Mucosa of stomach (tissue), 1 donor: ENCODE data around the gene RBM42.
A peak's percentile ranks its signal among the peaks of the same experiment; 100 is the strongest.
"Not testable (repeated sequence)": the region's sequence is repeated elsewhere in the genome, so short reads cannot be mapped to it uniquely, and the experiment has no call there.

Source experiments
- H3K27me3 ChIP-seq: one replicate; pipeline ENCODE4 v1.7.0; 2013; ENCODE audit warnings: mild to moderate bottlenecking, low read length; ENCODE audit not compliant: control insufficient read depth, insufficient read depth
- H3K36me3 ChIP-seq: one replicate; pipeline ENCODE4 v1.7.0; 2013; ENCODE audit warnings: low read length; ENCODE audit not compliant: control insufficient read depth, insufficient read depth
- H3K4me1 ChIP-seq: one replicate; pipeline ENCODE4 v1.7.0; 2013; ENCODE audit warnings: mild to moderate bottlenecking, low read length; ENCODE audit not compliant: control insufficient read depth, insufficient read depth
- H3K4me3 ChIP-seq: one replicate; pipeline ENCODE4 v1.7.0; 2013; ENCODE audit warnings: low read length
- H3K9ac ChIP-seq: one replicate; pipeline ENCODE4 v1.7.0; 2013; ENCODE audit warnings: mild to moderate bottlenecking, low read length, moderate library complexity
- H3K9me3 ChIP-seq: one replicate; pipeline ENCODE4 v1.7.0; 2013; ENCODE audit warnings: mild to moderate bottlenecking, low read length, moderate library complexity; ENCODE audit not compliant: control insufficient read depth
- donor health status: Pancreatic carcinoma.

RBM42 gene

DNA sequence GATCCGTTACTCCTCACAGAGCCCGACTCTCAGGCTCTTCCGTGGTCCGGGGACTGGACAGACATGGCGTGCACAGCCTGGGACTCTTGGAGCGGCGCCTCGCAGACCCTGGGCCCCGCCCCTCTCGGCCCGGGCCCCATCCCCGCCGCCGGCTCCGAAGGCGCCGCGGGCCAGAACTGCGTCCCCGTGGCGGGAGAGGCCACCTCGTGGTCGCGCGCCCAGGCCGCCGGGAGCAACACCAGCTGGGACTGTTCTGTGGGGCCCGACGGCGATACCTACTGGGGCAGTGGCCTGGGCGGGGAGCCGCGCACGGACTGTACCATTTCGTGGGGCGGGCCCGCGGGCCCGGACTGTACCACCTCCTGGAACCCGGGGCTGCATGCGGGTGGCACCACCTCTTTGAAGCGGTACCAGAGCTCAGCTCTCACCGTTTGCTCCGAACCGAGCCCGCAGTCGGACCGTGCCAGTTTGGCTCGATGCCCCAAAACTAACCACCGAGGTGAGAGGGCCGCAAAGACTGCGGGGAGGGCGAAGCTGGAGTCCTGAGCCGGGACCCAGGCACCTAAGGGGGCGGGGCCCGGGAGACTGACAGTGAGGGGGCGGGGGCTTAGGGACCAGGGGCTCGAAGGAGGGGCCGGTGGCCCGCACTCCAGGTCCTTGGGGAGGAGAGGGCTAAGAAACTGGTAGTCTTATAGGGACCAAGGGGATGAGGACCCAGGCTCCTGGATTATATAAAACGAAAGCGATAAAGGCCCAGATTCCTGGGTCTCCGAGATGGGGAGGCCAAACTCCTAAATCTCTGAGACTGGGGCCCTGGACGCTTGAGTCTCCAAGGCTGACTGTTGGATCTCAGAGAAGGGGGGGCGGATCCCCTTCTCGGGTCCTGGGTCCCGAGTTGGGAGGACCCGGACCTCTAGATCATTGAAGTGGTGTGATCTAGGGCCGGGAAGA, 14.7 kb downstream of the RBM42 start:
- H3K9ac ChIP-seq = peak overlapping the region; percentile 78
- no peaks in the 10 kb centered on the region for H3K27me3 ChIP-seq
- peaks cover 16% of the 10 kb centered on the region for H3K4me1 ChIP-seq
- H3K36me3 ChIP-seq = no peaks in the 10 kb centered on the region
- no peaks in the 10 kb centered on the region for H3K9me3 ChIP-seq
- H3K4me3 ChIP-seq = peak overlapping the region; percentile 85

DNA sequence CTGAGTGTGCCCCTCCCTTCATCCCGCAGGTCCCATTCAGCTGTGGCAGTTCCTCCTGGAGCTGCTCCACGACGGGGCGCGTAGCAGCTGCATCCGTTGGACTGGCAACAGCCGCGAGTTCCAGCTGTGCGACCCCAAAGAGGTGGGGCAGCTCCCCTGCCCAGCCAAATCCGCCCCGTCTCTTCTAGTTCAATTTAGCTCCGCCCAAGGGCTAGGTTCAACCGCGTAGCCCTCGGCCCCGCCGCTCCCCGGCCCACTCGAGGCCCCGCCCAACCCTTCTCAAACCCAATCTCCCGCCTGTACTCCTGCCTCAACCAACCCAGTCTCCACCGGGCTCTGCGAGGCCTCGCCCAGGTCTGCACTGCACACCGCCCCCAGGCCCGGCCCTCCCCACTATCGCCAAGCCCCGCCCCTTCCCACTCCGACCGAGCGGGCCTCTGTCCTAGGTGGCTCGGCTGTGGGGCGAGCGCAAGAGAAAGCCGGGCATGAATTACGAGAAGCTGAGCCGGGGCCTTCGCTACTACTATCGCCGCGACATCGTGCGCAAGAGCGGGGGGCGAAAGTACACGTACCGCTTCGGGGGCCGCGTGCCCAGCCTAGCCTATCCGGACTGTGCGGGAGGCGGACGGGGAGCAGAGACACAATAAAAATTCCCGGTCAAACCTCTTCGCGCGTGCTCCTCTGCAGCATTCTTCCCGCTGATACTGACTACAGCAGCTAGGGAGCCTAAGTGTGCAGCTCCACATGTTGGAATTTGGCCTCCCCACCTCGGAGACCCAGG, 15.6 kb downstream of the RBM42 start:
- Histone ChIP-seq H3K4me3 (peak overlapping the region; percentile 85), H3K4me1 (peaks cover 16% of the 10 kb centered on the region), H3K27me3 (no peaks in the 10 kb centered on the region), H3K36me3 (no peaks in the 10 kb centered on the region), H3K9me3 (no peaks in the 10 kb centered on the region), H3K9ac (peak overlapping the region; percentile 78)

DNA sequence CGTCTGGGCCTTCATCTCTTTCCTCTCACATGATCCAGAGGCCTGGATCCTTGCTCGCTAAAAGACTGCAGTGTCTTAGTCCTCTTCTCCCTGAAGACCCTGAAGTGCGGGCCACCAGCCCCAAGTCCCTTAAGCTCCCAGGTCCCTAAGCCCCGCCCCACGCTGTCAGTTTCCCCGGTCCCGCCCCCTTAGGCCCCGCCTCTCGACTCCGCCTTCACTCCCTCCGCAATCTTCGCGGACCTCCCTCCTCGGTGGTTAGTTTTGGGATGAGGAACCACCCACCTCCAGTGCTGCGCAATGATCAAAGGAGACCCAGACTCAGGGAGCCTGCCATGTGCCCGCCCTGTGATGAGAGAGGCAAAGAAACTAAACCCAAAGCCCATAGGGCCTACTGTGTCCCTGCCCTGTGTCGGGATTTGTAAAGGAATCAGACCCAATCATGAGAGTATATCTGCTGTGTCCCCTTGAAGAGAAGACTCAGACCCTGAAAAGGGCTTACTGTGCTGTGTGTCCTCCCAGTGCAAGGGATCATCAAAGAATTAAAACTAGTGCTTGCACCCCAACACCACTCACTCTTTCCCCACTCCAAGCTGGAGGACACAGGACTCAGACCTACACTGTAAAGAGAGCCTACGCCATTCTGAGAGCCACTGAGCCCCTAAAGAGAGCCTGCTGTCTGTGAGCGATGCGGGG, 16.3 kb downstream of the RBM42 start:
- no peaks in the 10 kb centered on the region for H3K27me3 ChIP-seq
- peaks cover 16% of the 10 kb centered on the region for H3K4me1 ChIP-seq
- peak overlapping the region; percentile 53 for H3K9ac ChIP-seq
- H3K4me3 ChIP-seq = peak overlapping the region; percentile 85
- no peaks in the 10 kb centered on the region for H3K9me3 ChIP-seq
- H3K36me3 ChIP-seq = no peaks in the 10 kb centered on the region

DNA sequence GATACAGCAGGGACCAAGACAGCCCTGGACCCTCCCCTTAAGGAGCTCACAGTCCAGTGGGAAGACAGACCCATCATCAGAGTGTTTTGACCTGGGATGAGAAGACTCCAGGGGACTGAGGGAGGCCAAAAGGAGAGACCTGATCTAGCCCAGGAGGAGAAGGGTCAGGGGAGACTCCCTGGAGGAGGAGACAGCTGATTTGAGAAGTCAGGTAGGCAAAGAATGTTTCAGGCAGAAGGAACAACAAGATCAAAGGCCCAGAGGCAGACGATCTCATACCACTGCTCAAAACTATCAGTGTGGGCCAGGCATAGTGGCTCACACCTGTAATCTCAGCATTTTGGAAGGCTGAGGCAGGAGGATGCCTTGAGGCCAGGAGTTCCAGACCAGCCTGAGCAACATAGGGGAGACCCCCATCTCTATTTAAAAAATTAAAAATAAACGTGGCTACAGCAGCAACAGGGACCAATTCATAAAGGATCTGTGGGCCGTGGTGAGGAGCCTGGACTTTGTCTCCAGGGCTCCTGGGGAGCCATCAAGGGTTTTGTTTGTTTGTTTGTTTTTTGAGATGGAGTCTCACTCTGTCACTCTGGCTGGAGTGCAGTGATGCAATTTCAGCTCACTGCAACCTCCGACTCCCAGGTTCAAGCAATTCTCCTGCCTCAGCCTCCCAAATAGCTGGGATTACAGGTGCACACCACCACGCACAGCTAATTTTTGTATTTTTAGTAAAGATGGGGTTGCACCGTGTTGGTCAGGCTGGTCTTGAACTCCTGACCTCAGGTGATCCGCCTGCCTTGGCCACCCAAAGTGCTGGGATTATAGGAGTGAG, 17.1 kb downstream of the RBM42 start:
- Histone ChIP-seq H3K27me3 (no peaks in the 10 kb centered on the region), H3K36me3 (no peaks in the 10 kb centered on the region), H3K9me3 (no peaks in the 10 kb centered on the region), H3K9ac (no peak overlapping the region), H3K4me3 (no peak overlapping the region), H3K4me1 (peaks cover 16% of the 10 kb centered on the region)

DNA sequence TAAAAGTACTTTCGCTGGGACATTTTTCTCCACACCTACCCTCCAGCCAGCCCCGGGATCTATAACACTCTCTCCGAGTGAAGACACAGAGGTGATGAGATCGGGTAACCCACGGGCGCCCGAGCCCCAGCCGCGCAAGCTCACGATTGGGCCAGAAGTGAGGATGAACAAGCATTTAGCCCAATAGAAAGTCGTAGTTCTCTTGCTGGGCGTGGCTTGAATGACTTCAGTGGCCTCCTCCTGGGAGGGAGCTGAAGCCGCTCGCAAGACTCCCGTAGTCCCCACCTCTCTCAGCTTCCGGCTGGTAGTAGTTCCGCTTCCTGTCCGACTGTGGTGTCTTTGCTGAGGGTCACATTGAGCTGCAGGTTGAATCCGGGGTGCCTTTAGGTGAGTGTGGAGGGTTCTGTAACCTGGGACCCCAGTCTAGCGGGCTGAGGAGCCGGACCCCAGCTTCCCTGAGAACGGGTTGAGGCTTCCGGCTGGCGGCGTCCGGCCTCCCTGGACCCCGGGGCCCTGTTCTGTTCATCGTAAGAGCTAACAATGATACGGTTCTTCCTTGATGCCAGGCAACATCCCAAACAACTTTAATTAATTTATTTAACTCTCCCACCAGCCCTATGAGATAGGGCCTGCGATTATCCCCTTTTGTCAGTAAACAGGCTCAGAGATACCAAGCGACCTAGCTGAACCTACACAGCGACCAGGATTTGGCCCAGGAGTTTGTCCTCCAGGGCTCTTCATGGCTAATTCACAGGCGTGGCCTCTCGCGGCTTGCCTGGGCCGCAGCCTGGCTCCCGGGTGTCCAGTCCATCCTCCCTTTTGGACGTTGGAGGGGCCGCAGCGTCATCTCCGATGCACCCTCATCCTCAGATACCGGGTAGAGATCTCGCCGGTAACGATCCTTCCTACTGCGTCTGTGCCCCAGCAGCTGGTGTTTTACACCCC, 19.5 kb downstream of the RBM42 start, which contains the start of gene COX6B1:
Gene COX6B1 (plus strand): TSS at position 307 of the 945 bp plus-strand sequence. CDS start 2,921 bp downstream, outside the sequence.
- no peaks in the 10 kb centered on the region for H3K36me3 ChIP-seq
- H3K4me1 ChIP-seq = peaks cover 8% of the 10 kb centered on the region
- H3K9me3 ChIP-seq = no peaks in the 10 kb centered on the region

DNA sequence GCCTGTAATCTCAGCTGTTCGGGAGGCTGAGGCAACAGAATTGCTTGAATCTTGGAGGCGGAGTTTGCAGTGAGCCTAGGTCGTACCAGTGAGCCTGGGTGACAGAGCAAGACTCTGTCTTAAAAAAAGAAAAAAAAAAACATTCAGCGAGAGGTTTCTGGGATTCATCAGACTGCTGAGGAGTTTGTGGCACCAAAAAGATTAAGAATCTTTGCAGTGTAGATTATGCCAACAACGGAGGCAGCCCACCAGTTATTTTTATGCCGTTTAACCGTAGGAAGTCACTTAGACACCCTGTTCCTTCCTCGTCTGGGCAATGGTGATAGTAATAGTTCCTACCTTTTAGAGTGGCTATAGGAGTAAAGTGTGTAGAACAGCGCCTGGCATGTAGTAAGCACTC, 21.7 kb downstream of the RBM42 start:
- H3K36me3 ChIP-seq = no peaks in the 10 kb centered on the region
- no peaks in the 10 kb centered on the region for H3K9me3 ChIP-seq
- no peaks in the 10 kb centered on the region for H3K4me1 ChIP-seq
- no peak overlapping the region for H3K9ac ChIP-seq
- H3K27me3 ChIP-seq = no peaks in the 10 kb centered on the region
- H3K4me3 ChIP-seq = no peak overlapping the region

More for the DNA sequence above, 19.5 kb downstream of the RBM42 start, which contains the start of gene COX6B1:
- Histone ChIP-seq H3K4me3 (peak within 1 kb of the TSS; percentile 93), H3K9ac (peak within 1 kb of the TSS; percentile 98), H3K27me3 (no peaks in the 10 kb centered on the region)

DNA sequence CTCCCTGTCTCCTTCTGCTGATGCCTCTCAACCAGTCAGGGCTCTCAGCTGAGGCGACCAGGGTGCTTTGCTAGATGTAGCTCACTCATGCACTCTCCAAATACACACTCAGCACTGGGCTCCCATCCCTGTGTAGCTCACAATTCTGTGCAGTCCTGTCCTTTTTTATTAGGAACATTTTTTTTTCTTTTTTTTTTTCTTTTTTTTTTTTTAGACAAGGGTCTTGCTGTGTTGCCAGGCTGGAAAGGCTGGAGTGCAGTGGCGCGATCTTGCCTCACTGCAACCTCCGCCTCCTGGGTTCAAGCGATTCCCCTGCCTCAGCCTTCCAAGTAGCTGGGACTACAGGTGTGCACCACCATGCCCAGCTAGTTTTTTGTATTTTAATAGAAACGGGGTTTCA, 26.0 kb downstream of the RBM42 start:
- H3K27me3 ChIP-seq, H3K9ac ChIP-seq, H3K4me1 ChIP-seq, H3K36me3 ChIP-seq, H3K4me3 ChIP-seq, H3K9me3 ChIP-seq: not testable (repeated sequence)

DNA sequence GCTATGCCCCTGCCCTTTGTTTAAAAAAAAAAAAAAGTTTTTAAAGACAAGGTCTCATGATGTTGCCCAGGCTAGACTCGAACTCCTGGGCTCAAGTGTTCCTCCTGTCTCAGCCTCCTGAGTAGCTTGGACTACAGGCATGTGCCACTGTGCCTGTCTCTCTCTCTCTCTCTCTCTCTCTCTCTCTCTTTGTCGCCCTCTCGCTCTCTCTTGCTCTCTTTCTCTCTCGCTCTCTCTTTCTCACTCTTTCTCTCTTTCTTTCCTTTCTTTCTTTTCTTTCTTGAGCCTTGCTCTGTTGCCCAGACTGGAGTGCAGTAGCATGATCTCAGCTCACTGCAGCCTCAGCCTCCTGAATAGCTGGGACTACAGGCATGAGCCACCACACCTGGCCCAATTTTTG, 26.8 kb downstream of the RBM42 start:
- Histone ChIP-seq H3K27me3 (no peaks in the 10 kb centered on the region), H3K4me1 (no peaks in the 10 kb centered on the region), H3K9ac (no peak overlapping the region), H3K9me3 (no peaks in the 10 kb centered on the region), H3K4me3 (no peak overlapping the region), H3K36me3 (no peaks in the 10 kb centered on the region)

DNA sequence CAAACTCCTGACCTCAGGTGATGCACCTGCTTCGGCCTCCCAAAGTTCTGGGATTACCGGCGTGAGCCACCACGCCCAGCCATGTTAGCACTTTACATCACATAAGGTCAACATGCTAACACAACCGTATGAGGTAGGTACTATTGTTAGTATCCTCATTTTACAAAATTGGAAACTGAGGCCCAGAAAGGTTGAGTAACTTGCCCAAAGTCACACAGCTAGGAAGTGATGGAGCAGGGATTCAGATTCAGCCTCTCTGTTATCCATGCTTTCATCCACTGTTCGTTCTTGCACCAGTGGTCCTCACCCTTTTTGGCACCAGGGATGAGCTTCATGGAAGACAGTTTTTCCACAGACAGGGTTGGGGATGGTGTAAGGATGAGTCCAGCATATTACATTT, 27.9 kb downstream of the RBM42 start:
- H3K36me3 ChIP-seq = no peaks in the 10 kb centered on the region
- H3K9ac ChIP-seq = no peak overlapping the region
- no peaks in the 10 kb centered on the region for H3K9me3 ChIP-seq
- H3K27me3 ChIP-seq = no peaks in the 10 kb centered on the region
- no peaks in the 10 kb centered on the region for H3K4me1 ChIP-seq
- H3K4me3 ChIP-seq = no peak overlapping the region

DNA sequence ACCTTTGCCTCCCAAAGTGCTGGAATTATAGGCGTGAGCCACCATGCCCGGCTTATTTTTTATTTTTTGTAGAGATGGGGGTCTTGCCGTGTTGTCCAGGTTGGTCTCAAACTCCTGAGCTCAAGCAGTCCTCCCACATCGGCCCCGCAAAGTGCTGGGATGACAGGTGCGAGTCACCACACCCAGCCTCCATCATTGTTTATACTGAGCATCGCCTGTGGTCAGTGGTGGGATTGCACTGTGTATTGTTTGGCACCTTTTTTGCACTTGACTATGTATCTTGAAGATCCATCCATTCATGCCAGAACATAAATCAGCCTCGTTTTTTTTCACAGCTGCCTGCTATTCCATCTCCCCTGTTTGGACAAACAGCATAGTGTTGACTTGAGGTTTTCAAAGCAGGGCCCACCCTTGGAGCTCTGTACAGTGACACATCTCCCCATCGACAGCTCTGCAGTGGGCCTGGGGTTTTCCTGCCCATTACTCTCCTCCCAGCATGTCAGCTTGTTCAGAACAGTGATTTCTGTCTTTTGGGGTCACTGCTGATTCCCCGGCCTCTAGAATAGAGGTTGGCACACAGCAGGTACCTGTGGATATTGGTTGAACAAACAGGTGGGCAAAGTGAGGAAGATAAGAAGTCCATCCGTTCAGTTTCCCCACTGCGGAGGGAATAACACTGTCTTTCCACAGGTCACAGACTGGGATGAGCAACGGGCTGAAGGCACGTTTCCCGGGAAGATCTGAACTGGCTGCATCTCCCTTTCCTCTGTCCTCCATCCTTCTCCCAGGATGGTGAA, 29.3 kb downstream of the RBM42 start:
- no peaks in the 10 kb centered on the region for H3K9me3 ChIP-seq
- H3K36me3 ChIP-seq = no peaks in the 10 kb centered on the region
- H3K4me3 ChIP-seq = no peak overlapping the region
- no peak overlapping the region for H3K9ac ChIP-seq
- no peaks in the 10 kb centered on the region for H3K27me3 ChIP-seq
- no peaks in the 10 kb centered on the region for H3K4me1 ChIP-seq
